Neural cell (in vitro differentiated cells): ENCODE results near the gene YPEL1.

Experiments used
- MXI1 ChIP-seq: fragments of 450-650 bp; conservative IDR thresholded peaks from 2 replicates; pipeline ENCODE4 v1.6.1; 2014; ENCODE audit warnings: antibody characterized with exemption, mild to moderate bottlenecking; ENCODE audit not compliant: poor library complexity, severe bottlenecking
- SMC3 ChIP-seq: fragments of 450-650 bp; conservative IDR thresholded peaks from 2 replicates; pipeline ENCODE4 v1.6.1; 2014; ENCODE audit warnings: antibody characterized with exemption, mild to moderate bottlenecking, moderate library complexity; ENCODE audit not compliant: poor library complexity

- TF ChIP-seq SMC3 (no peak), MXI1 (no peak)
These were observed 68.8 kb downstream of the YPEL1 start for GRCh38 chr22:21666786-21667185.
